Neural cell (in vitro differentiated cells): Measurements from ENCODE around the gene ADM. TPM values are rescaled to one million over a fixed set of nuclear protein-coding genes. Genes with fewer than 3 reads are reported as not detected.

ENCODE experiments used
- H2AFZ ChIP-seq: fragments of 200-600, 300-800 bp; sonication (generic), shearing (Covaris generic); 2 replicates; pipeline ENCODE4 v1.6.0; 2014; ENCODE audit warnings: low read depth, mild to moderate bottlenecking, antibody characterized with exemption, low read length, moderate library complexity
- H3F3A ChIP-seq: fragments of 200-600 bp; shearing (Covaris generic); 2 replicates; pipeline ENCODE4 v1.6.1; 2016; ENCODE audit warnings: mild to moderate bottlenecking, moderate library complexity, mixed read lengths, antibody characterized with exemption, low read length; ENCODE audit not compliant: insufficient read depth, poor library complexity, severe bottlenecking
- H3K27ac ChIP-seq: fragments of 200-600, 300-800 bp; sonication (generic), shearing (Covaris generic); 2 replicates; pipeline ENCODE4 v1.5.1; 2014; ENCODE audit warnings: mild to moderate bottlenecking, low read length, moderate library complexity
- H3K27me3 ChIP-seq: fragments of 300-800, 200-600 bp; sonication (generic), shearing (Covaris generic); 2 replicates; pipeline ENCODE4 v1.6.0; 2014; ENCODE audit warnings: mild to moderate bottlenecking, low read depth, low read length, moderate library complexity; ENCODE audit not compliant: insufficient read depth
- H3K36me3 ChIP-seq: fragments of 300-800, 200-600 bp; sonication (generic), shearing (Covaris generic); 2 replicates; pipeline ENCODE4 v1.5.1; 2014; ENCODE audit warnings: mild to moderate bottlenecking, antibody characterized with exemption, low read length, moderate library complexity; ENCODE audit not compliant: insufficient read depth
- H3K4me2 ChIP-seq: fragments of 300-800, 200-600 bp; sonication (generic), shearing (Covaris generic); 2 replicates; pipeline ENCODE4 v1.6.0; 2014; ENCODE audit warnings: mild to moderate bottlenecking, low read length
- H3K4me3 ChIP-seq: fragments of 300-800, 200-600 bp; sonication (generic), shearing (Covaris generic); 2 replicates; pipeline ENCODE4 v1.5.1; 2014; ENCODE audit warnings: mild to moderate bottlenecking, low read length, moderate library complexity
- H3K79me2 ChIP-seq: fragments of 200-600 bp; shearing (Covaris generic); replicated peaks from 2 replicates; pipeline ENCODE4 v1.6.0; 2014; ENCODE audit warnings: mild to moderate bottlenecking, low read length, moderate library complexity; ENCODE audit not compliant: insufficient read depth
- H3K9ac ChIP-seq: fragments of 300-800, 200-600 bp; sonication (generic), shearing (Covaris generic); 2 replicates; pipeline ENCODE4 v1.6.1; 2016; ENCODE audit warnings: mild to moderate bottlenecking, low read length, mixed read lengths
- H3K9me2 ChIP-seq: fragments of 200-600 bp; shearing (Covaris generic); 2 replicates; pipeline ENCODE4 v1.6.1; 2016; ENCODE audit warnings: mild to moderate bottlenecking, low read length, mixed read lengths; ENCODE audit not compliant: insufficient read depth
- H3K9me3 ChIP-seq: fragments of 200-600, 300-800 bp; sonication (generic), shearing (Covaris generic); 2 replicates; pipeline ENCODE4 v1.6.1; 2016; ENCODE audit warnings: mild to moderate bottlenecking, mixed run types, low read length, moderate library complexity, mixed read lengths
- H4K20me1 ChIP-seq: fragments of 200-600 bp; shearing (Covaris generic); 2 replicates; pipeline ENCODE4 v1.6.1; 2016; ENCODE audit warnings: mild to moderate bottlenecking, mixed run types; ENCODE audit not compliant: insufficient read depth
- CTCF ChIP-seq: fragments of 450-650 bp; IDR thresholded peaks from 2 replicates; pipeline ENCODE4 v1.5.1; 2014; ENCODE audit warnings: antibody characterized with exemption, mild to moderate bottlenecking, moderate library complexity; ENCODE audit not compliant: poor library complexity, severe bottlenecking
- EP300 ChIP-seq: fragments of 450-650 bp; conservative IDR thresholded peaks from 2 replicates; pipeline ENCODE4 v1.6.1; 2014; ENCODE audit warnings: antibody characterized with exemption, mild to moderate bottlenecking, moderate library complexity; ENCODE audit not compliant: poor library complexity, severe bottlenecking
- EZH2 ChIP-seq: fragments of 200-600, 300-800 bp; shearing (Covaris generic), sonication (generic); IDR thresholded peaks from 2 replicates; pipeline ENCODE4 v1.6.1; 2014; ENCODE audit warnings: antibody characterized with exemption, low read length, borderline replicate concordance, mild to moderate bottlenecking; ENCODE audit not compliant: insufficient read depth, poor library complexity, severe bottlenecking
- MXI1 ChIP-seq: fragments of 450-650 bp; conservative IDR thresholded peaks from 2 replicates; pipeline ENCODE4 v1.6.1; 2014; ENCODE audit warnings: antibody characterized with exemption, mild to moderate bottlenecking; ENCODE audit not compliant: poor library complexity, severe bottlenecking
- POLR2AphosphoS5 ChIP-seq: IDR thresholded peaks from 2 replicates; pipeline ENCODE4 v1.6.1; 2012
- RAD21 ChIP-seq: fragments of 450-650 bp; conservative IDR thresholded peaks from 2 replicates; pipeline ENCODE4 v1.6.1; 2014; ENCODE audit warnings: antibody characterized with exemption, mild to moderate bottlenecking, moderate library complexity
- REST ChIP-seq: IDR thresholded peaks from 2 replicates; pipeline ENCODE4 v1.6.1; 2012; ENCODE audit warnings: borderline replicate concordance
- SMC3 ChIP-seq: fragments of 450-650 bp; conservative IDR thresholded peaks from 2 replicates; pipeline ENCODE4 v1.6.1; 2014; ENCODE audit warnings: antibody characterized with exemption, mild to moderate bottlenecking, moderate library complexity; ENCODE audit not compliant: poor library complexity
- TAF1 ChIP-seq: IDR thresholded peaks from 2 replicates; pipeline ENCODE4 v1.6.1; 2012; ENCODE audit warnings: low read depth
- polyA plus RNA-seq: library from polyadenylated mRNA; depleted of rRNA; stranded (reverse); fragments of >200 nt; gene quantifications from 2 replicates; pipeline ENCODE4 v1.2.3, GENCODE V29; 2014

Gene ADM
- polyA plus RNA-seq, 1 donor from 2014 or later: 1.6 TPM

GRCh38 chr11:10291801-10292638 lies 12.9 kb upstream of the ADM start:
- no peak overlapping the region for H3K9ac ChIP-seq
- no peak overlapping the region for H3K4me2 ChIP-seq
- no peaks in the 10 kb centered on the region for H3K9me3 ChIP-seq
- peaks cover 11% of the 10 kb centered on the region for H3K27me3 ChIP-seq
- H4K20me1 ChIP-seq: no peaks in the 10 kb centered on the region
- TF ChIP-seq MXI1 (no peak), REST (no peak), EP300 (no peak), EZH2 (no peak), POLR2AphosphoS5 (no peak), RAD21 (no peak), CTCF (no peak), SMC3 (no peak), TAF1 (no peak)
- no peak overlapping the region for H3K27ac ChIP-seq
- H2AFZ ChIP-seq: no peak overlapping the region
- peak overlapping the region; percentile 37 for H3K4me3 ChIP-seq
- H3K79me2 ChIP-seq: peaks cover 24% of the 10 kb centered on the region
- no peaks in the 10 kb centered on the region for H3K36me3 ChIP-seq
- H3K9me2 ChIP-seq: no peaks in the 10 kb centered on the region
- no peaks in the 10 kb centered on the region for H3F3A ChIP-seq

GRCh38 chr11:10293423-10294289 lies 11.2 kb upstream of the ADM start, which contains the start of gene SBF2:
Gene SBF2, minus strand, starts transcription at chr11:10294219. Its CDS starts 150 bp downstream, at chr11:10294069.
- Histone ChIP-seq H4K20me1 (no peaks in the 10 kb centered on the region), H3K4me3 (peak within 1 kb of the TSS; percentile 93), H3K36me3 (no peaks in the 10 kb centered on the region), H3K9me2 (no peaks in the 10 kb centered on the region), H2AFZ (peak within 1 kb of the TSS; percentile 82), H3K79me2 (peaks cover 24% of the 10 kb centered on the region), H3K9me3 (no peaks in the 10 kb centered on the region), H3K27ac (no peak within 1 kb of the TSS), H3K9ac (peak within 1 kb of the TSS; percentile 75), H3K4me2 (peak within 1 kb of the TSS; percentile 60), H3K27me3 (peaks cover 11% of the 10 kb centered on the region), H3F3A (no peaks in the 10 kb centered on the region)
- TF ChIP-seq EP300: peak; percentile 33
- no peak for TF ChIP-seq REST
- TF ChIP-seq TAF1: no peak
- TF ChIP-seq POLR2AphosphoS5: peak; percentile 72
- peak; percentile 57 for TF ChIP-seq MXI1
